ENCODE results near the gene RNF25. TPM values are rescaled to one million over a fixed set of nuclear protein-coding genes. Genes with fewer than 3 reads are reported as not detected.

Gene RNF25
- total and polyA plus RNA-seq, 12 donors: 13.5 to 25.4 (median 16.8) TPM

DNA sequence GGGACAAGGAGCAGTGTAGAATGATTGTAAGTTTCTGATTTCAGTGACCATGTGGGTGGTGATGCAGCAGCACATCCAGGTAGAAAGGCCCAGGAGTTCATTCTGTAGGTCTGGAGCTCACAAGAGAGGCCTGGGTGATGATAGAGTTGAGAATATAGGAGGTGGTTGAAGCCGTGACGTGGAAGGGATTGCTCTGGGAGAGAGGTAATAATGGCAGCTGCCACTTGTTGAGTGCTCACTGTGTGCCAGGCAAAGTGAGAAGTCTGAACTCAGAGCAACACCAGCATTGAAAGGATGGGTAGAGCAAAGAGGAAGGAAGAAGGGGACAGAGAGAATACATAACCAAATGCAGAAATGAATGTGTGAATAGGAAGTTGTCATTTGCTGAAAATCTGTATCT lies 42.1 kb upstream of the RNF25 start:
- no peak for ATAC-seq
- 95 to 96% methylated on average over 2 of the region's 2 CpGs for WGBS, 2 donors
- TF ChIP-seq, protein P1, sequence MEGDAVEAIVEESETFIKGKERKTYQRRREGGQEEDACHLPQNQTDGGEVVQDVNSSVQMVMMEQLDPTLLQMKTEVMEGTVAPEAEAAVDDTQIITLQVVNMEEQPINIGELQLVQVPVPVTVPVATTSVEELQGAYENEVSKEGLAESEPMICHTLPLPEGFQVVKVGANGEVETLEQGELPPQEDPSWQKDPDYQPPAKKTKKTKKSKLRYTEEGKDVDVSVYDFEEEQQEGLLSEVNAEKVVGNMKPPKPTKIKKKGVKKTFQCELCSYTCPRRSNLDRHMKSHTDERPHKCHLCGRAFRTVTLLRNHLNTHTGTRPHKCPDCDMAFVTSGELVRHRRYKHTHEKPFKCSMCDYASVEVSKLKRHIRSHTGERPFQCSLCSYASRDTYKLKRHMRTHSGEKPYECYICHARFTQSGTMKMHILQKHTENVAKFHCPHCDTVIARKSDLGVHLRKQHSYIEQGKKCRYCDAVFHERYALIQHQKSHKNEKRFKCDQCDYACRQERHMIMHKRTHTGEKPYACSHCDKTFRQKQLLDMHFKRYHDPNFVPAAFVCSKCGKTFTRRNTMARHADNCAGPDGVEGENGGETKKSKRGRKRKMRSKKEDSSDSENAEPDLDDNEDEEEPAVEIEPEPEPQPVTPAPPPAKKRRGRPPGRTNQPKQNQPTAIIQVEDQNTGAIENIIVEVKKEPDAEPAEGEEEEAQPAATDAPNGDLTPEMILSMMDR (IDR thresholded peaks at IDR 0.05): no peak

DNA sequence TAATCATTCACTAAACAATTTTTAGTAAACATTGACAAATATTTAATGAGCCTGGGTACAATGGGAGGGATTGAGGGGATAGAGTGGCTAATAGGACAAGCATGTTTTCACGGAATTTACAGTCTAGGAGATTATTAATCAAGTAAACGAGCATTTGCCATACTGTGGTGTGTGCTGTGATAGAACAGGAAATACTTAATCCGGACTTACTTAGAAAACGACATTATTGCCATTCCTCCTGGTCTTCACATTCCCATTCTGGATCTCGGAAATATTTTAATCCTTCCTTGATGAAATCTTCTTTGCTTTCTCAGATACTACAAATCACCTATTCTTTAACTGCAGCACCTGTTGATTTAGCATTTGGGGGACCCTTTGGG lies 39.7 kb upstream of the RNF25 start:
- Histone ChIP-seq H3K36me3 (peaks cover 0 to 11% (median 0%) of the 10 kb centered on the region in 9 donors), H3K4me1 (peaks cover 0 to 47% (median 12%) of the 10 kb centered on the region in 9 donors), H3K27me3 (no peaks in the 10 kb centered on the region), H3K9me3 (no peaks in the 10 kb centered on the region), H3K27ac (peak overlapping the region in 9 of 10 donors; percentile 79 to 94 (median 91)), H3K4me3 (peak overlapping the region; percentile 70 to 94 (median 82))
- DNase-seq (no peak), ATAC-seq (no peak)
- WGBS, 2 donors: 17 to 29% methylated on average over 5 of the region's 5 CpGs
- TF ChIP-seq, protein P1 (IDR thresholded peaks at IDR 0.05): no peak
- intact Hi-C loops (cut with DNase I): loop anchor here in 8 of 10 donors (1.0 to 10.0 kb wide), 5 partner anchors 73 to 136 kb away; partner anchors contain the start of genes CYP27A1 (in 1 of the 8) and PRKAG3 (in 1 of the 8)

More for the DNA sequence above, 42.1 kb upstream of the RNF25 start:
- Histone ChIP-seq H3K9me3 (no peaks in the 10 kb centered on the region), H3K4me1 (peaks cover 0 to 55% (median 12%) of the 10 kb centered on the region in 9 donors), H3K36me3 (peaks cover 0 to 22% (median 0%) of the 10 kb centered on the region in 9 donors), H3K4me3 (no peak overlapping the region), H3K27me3 (no peaks in the 10 kb centered on the region), H3K27ac (peak overlapping the region in 1 of 10 donors; percentile 15)
- DNase-seq: no peak
- intact Hi-C loops (cut with DNase I): loop anchor here in 6 of 10 donors (5.0 to 10.0 kb wide), 3 partner anchors 71 to 133 kb away; partner anchors contain the start of genes CYP27A1 (in 1 of the 6) and PRKAG3 (in 1 of the 6)

DNA sequence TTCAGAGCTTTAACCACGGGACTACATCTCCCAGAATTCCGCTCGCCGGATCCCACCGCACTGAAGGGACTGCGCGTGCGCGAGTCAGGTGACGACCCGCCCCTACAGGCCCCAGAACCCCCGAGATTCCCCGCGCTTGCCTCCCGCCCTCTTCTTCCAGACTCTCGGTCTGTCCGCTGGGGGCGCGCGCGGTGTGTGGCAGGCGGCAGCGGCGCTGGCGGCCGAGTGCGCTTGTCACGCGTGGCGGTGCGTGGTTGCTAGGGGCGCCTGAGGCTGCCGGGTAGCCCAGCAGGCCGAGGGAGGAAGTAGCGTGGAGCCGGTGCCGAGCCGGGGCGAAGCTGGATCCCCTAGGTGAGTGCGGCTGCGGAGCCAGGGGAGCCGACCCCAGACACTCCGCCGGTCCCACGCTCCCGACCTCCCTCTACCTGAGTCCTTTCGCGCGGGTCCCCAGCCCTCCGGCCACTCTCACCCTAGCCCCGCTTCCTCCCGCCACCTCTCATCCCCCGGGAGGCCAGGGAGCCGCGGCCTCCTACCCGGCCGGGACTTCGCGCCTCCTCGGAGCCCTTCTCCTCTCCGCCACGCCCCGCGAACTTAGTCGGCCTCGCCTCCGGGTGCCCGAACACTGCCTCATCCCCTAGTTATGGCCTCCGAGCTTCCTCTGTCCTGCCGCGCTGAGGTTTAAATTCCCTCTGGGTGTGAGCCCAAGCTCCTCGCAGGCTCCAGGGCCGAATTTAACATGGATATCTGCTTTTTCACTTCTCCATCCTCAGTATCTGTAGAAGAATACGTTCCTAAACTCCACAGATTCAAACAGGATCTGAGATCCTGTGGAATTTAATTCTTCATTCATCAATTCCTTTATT lies 39.1 kb upstream of the RNF25 start, which contains the start of gene TTLL4:
Gene TTLL4, plus strand, starts transcription at position 149 of the 863 bp plus-strand sequence. CDS start 26,842 bp downstream, outside the sequence.
- H3K9me3 ChIP-seq: no peaks in the 10 kb centered on the region
- peak within 1 kb of the TSS; percentile 63 to 94 (median 90) for H3K27ac ChIP-seq
- peak within 1 kb of the TSS; percentile 70 to 94 (median 82) for H3K4me3 ChIP-seq
- peak; percentile 98 to 100 (median 99) for ATAC-seq
- TF ChIP-seq, protein P1 (IDR thresholded peaks at IDR 0.05): peak; percentile 78 to 98 (median 90)
- intact Hi-C loops (cut with DNase I): loop anchor here in 9 of 10 donors (1.0 to 10.0 kb wide), 5 partner anchors 74 to 136 kb away; partner anchors contain the start of genes CYP27A1 (in 1 of the 9) and PRKAG3 (in 1 of the 9)
- H3K4me1 ChIP-seq: peaks cover 0 to 47% (median 12%) of the 10 kb centered on the region in 9 donors
- DNase-seq: peak; percentile 98 to 99
- H3K27me3 ChIP-seq: no peaks in the 10 kb centered on the region
- H3K36me3 ChIP-seq: peaks cover 0 to 4% (median 0%) of the 10 kb centered on the region in 9 donors
- WGBS, 2 donors: 0 to 1% methylated on average over 69 to 74 of the region's 74 CpGs

DNA sequence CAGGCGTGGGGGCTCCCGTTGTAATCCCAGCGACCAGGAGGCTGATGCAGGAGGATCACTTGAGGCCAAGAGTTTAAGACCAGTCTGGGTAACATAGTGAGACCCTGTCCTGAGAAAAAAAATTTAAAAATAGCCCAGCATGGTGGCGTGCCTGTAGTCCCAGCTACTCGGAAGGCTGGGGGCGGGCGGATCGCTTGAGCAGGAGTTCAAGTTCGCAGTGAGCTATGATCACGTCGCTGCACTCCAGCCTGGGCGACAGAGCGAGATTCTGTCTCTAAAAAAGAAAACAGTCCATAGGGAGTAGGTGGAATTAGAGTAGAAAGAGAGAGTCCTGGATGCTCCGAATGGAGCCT lies 38.5 kb upstream of the RNF25 start:
- 36 to 41% methylated on average over 14 of the region's 14 CpGs for WGBS, 2 donors
- TF ChIP-seq, protein P1 (IDR thresholded peaks at IDR 0.05): no peak
- Histone ChIP-seq H3K27ac (peak overlapping the region in 6 of 10 donors; percentile 88 to 94 (median 92)), H3K36me3 (no peaks in the 10 kb centered on the region), H3K27me3 (no peaks in the 10 kb centered on the region), H3K4me1 (peaks cover 0 to 46% (median 12%) of the 10 kb centered on the region in 9 donors), H3K9me3 (no peaks in the 10 kb centered on the region), H3K4me3 (peak overlapping the region in 9 of 10 donors; percentile 73 to 94 (median 83))
- DNase-seq: no peak
- intact Hi-C loops (cut with DNase I): loop anchor here in 9 of 10 donors (1.0 to 10.0 kb wide), 5 partner anchors 74 to 137 kb away; partner anchors contain the start of genes CYP27A1 (in 1 of the 9) and PRKAG3 (in 1 of the 9)
- peak in 4 of 8 donors; percentile 3 to 18 (median 8) for ATAC-seq

Data from heart right ventricle (tissue), 16 donors.